Right cardiac atrium (tissue), 5 donors: ENCODE measurements around the gene SHROOM3. TPM values are rescaled to one million over a fixed set of nuclear protein-coding genes. Genes with fewer than 3 reads are reported as not detected.

Source experiments
- ATAC-seq, 2 donors: fragments of 200-7000 bp; cut with Tn5 transposase; one replicate each; pipeline versions ENCODE4 v1.8.0 to v1.9.1; 2020; ENCODE audit warnings: moderate library complexity in 2 of 2, mild to moderate bottlenecking in 1 of 2
- DNase-seq, 3 donors: peaks; one replicate each; pipeline ENCODE4 v3.0.0-alpha.2; 2020
- H3K27ac ChIP-seq: one replicate; pipeline ENCODE4 v1.5.1; 2013; ENCODE audit warnings: mild to moderate bottlenecking, low read length, control low read depth, moderate library complexity
- H3K27me3 ChIP-seq: one replicate; pipeline ENCODE4 v1.6.1; 2013; ENCODE audit not compliant: control insufficient read depth, insufficient read depth
- H3K4me1 ChIP-seq: one replicate; pipeline ENCODE4 v1.6.1; 2013; ENCODE audit warnings: low read length; ENCODE audit not compliant: control insufficient read depth, insufficient read depth
- H3K4me3 ChIP-seq: one replicate; pipeline ENCODE4 v1.5.1; 2013; ENCODE audit warnings: low read length, control low read depth
- H3K9me3 ChIP-seq: one replicate; pipeline ENCODE4 v1.6.1; 2013; ENCODE audit warnings: low read length; ENCODE audit not compliant: control insufficient read depth
- WGBS: extraction: QIAGEN DNeasy Blood & Tissue Kit; methylation state at CpG from one replicate; pipeline ENCODE4 v1.1.7; 2013; 5-methylcytosine and 5-hydroxymethylcytosine counted together
- intact Hi-C, 4 donors: fragments of 100-400 bp; cut with DNase I; formaldehyde crosslinking; loops; one replicate each; pipeline versions ENCODE4 v1.11.0 to v1.14.0; 2022 to 2023
- polyA plus RNA-seq: library from polyadenylated mRNA; stranded (reverse); fragments of 200-250 nt; gene quantifications from one replicate; pipeline ENCODE4 v1.2.3, GENCODE V29; 2013
- total RNA-seq, 4 donors: library from RNA; stranded (reverse); fragmentation: NEBNext Ultra II Directional; extraction: Animal tissue kit (Norgen Biotek cat#: 25700); gene quantifications; one replicate each; pipeline ENCODE4 v1.2.1, GENCODE V29; 2021
- donor health status: healthy with polysubstance abuse.
- donor health status: DM: no; HTN: yes; CAD: no.
- donor health status: DM: no; HTN: no; CAD: no.
- donor health status: DM: no; HTN: yes; CAD: no; lungs with severe emphysema.
- donor health status: DM: yes; HTN: yes; CAD: no.

The SHROOM3 gene
- total and polyA plus RNA-seq, 5 donors: 4.6 to 11.8 (median 10.9) TPM

GRCh38 chr4:76570141-76570973 lies 135.3 kb downstream of the SHROOM3 start:
- Histone ChIP-seq H3K9me3 (no peaks in the 10 kb centered on the region), H3K27ac (no peak overlapping the region), H3K4me1 (no peaks in the 10 kb centered on the region), H3K4me3 (no peak overlapping the region), H3K27me3 (no peaks in the 10 kb centered on the region)
- 68% methylated on average over 10 of the region's 10 CpGs for WGBS
- intact Hi-C loops: no loop called here
- DNase-seq: no peak
- no peak for ATAC-seq

GRCh38 chr4:76571274-76571673 lies 136.2 kb downstream of the SHROOM3 start:
- Histone ChIP-seq H3K27me3 (no peaks in the 10 kb centered on the region), H3K9me3 (no peaks in the 10 kb centered on the region), H3K4me1 (no peaks in the 10 kb centered on the region), H3K27ac (no peak overlapping the region), H3K4me3 (no peak overlapping the region)
- DNase-seq: no peak
- intact Hi-C loops: no loop called here
- 53% methylated on average over 3 of the region's 3 CpGs for WGBS
- ATAC-seq: no peak

- no peak overlapping the region for H3K27ac ChIP-seq
- no peaks in the 10 kb centered on the region for H3K4me1 ChIP-seq
- DNase-seq (no peak), ATAC-seq (no peak)
- intact Hi-C loops: no loop called here
- H3K9me3 ChIP-seq: no peaks in the 10 kb centered on the region
- WGBS: 66% methylated on average over 2 of the region's 2 CpGs
- H3K27me3 ChIP-seq: no peaks in the 10 kb centered on the region
- H3K4me3 ChIP-seq: no peak overlapping the region
These were observed 137.2 kb downstream of the SHROOM3 start for GRCh38 chr4:76572224-76572623.

GRCh38 chr4:76576824-76577223 lies 141.8 kb downstream of the SHROOM3 start:
- intact Hi-C loops: no loop called here
- WGBS: 91% methylated on average over 4 of the region's 4 CpGs
- Histone ChIP-seq H3K4me3 (no peak overlapping the region), H3K9me3 (no peaks in the 10 kb centered on the region), H3K27me3 (no peaks in the 10 kb centered on the region), H3K4me1 (no peaks in the 10 kb centered on the region), H3K27ac (no peak overlapping the region)
- ATAC-seq (no peak), DNase-seq (no peak)

- intact Hi-C loops: no loop called here
- 54% methylated on average over 2 of the region's 2 CpGs for WGBS
- no peak overlapping the region for H3K4me3 ChIP-seq
- H3K27ac ChIP-seq: no peak overlapping the region
- no peaks in the 10 kb centered on the region for H3K27me3 ChIP-seq
- no peaks in the 10 kb centered on the region for H3K4me1 ChIP-seq
- H3K9me3 ChIP-seq: no peaks in the 10 kb centered on the region
- no peak for ATAC-seq
- DNase-seq: no peak
These were observed 143.1 kb downstream of the SHROOM3 start for GRCh38 chr4:76578002-76578560.

- ATAC-seq (no peak), DNase-seq (no peak)
- 83% methylated on average over 14 of the region's 14 CpGs for WGBS
- Histone ChIP-seq H3K27me3 (no peaks in the 10 kb centered on the region), H3K9me3 (no peaks in the 10 kb centered on the region), H3K4me1 (no peaks in the 10 kb centered on the region), H3K27ac (no peak overlapping the region), H3K4me3 (no peak overlapping the region)
- intact Hi-C loops: no loop called here
These were observed 144.8 kb downstream of the SHROOM3 start for GRCh38 chr4:76579596-76580375.

GRCh38 chr4:76581077-76581962 lies 146.3 kb downstream of the SHROOM3 start:
- DNase-seq (no peak), ATAC-seq (no peak)
- no peak overlapping the region for H3K27ac ChIP-seq
- no peaks in the 10 kb centered on the region for H3K27me3 ChIP-seq
- 94% methylated on average over 4 of the region's 4 CpGs for WGBS
- no peaks in the 10 kb centered on the region for H3K9me3 ChIP-seq
- intact Hi-C loops: no loop called here
- H3K4me1 ChIP-seq: no peaks in the 10 kb centered on the region
- H3K4me3 ChIP-seq: no peak overlapping the region

GRCh38 chr4:76582074-76582816 lies 147.2 kb downstream of the SHROOM3 start:
- no peak for ATAC-seq
- Histone ChIP-seq H3K4me1 (no peaks in the 10 kb centered on the region), H3K4me3 (no peak overlapping the region), H3K9me3 (no peaks in the 10 kb centered on the region), H3K27me3 (no peaks in the 10 kb centered on the region), H3K27ac (no peak overlapping the region)
- WGBS: 88% methylated on average over 2 of the region's 2 CpGs
- no peak for DNase-seq
- intact Hi-C loops: no loop called here

GRCh38 chr4:76582817-76583087 lies 147.7 kb downstream of the SHROOM3 start:
- intact Hi-C loops: no loop called here
- ATAC-seq (no peak), DNase-seq (no peak)
- 81% methylated on average over 3 of the region's 3 CpGs for WGBS
- Histone ChIP-seq H3K27ac (no peak overlapping the region), H3K9me3 (no peaks in the 10 kb centered on the region), H3K4me3 (no peak overlapping the region), H3K4me1 (no peaks in the 10 kb centered on the region), H3K27me3 (no peaks in the 10 kb centered on the region)
